Colonic mucosa (tissue), 4 donors: ENCODE data around the gene UBE2Q1. TPM values are rescaled to one million over a fixed set of nuclear protein-coding genes. Genes with fewer than 3 reads are reported as not detected.

ENCODE experiments used
- DNase-seq: peaks from one replicate; pipeline ENCODE4 v3.0.0-alpha.2; 2020
- H3K27ac ChIP-seq: fragments of 200-600 bp; one replicate; pipeline ENCODE4 v1.8.0; 2021
- H3K27me3 ChIP-seq: fragments of 200-600 bp; one replicate; pipeline ENCODE4 v1.8.0; 2021
- H3K36me3 ChIP-seq: fragments of 200-600 bp; one replicate; pipeline ENCODE4 v1.8.0; 2021
- H3K4me1 ChIP-seq: fragments of 200-600 bp; one replicate; pipeline ENCODE4 v1.8.0; 2021; ENCODE audit warnings: mild to moderate bottlenecking
- H3K4me3 ChIP-seq: fragments of 200-600 bp; one replicate; pipeline ENCODE4 v1.8.0; 2021
- H3K9ac ChIP-seq, 2 donors: one replicate each; pipeline ENCODE4 v1.7.0; 2013; ENCODE audit warnings: control low read depth in 2 of 2, low read depth in 2 of 2, low read length in 2 of 2
- H3K9me3 ChIP-seq: fragments of 200-600 bp; one replicate; pipeline ENCODE4 v1.8.0; 2021
- intact Hi-C: fragments of 100-400 bp; cut with DNase I; formaldehyde crosslinking; loops from one replicate; pipeline ENCODE4 v1.14.1; 2022
- total RNA-seq, 2 donors: library from RNA; stranded (reverse); fragmentation: NEBNext Ultra II Directional in 1 of 2; extraction: Animal tissue kit (Norgen Biotek cat#: 25700) in 1 of 2; gene quantifications; one replicate each; pipeline ENCODE4 v1.2.1, GENCODE V29; 2021
- TF ChIP-seq, protein P1 (sequence below): fragments of 200-600 bp; IDR thresholded peaks from one replicate; pipeline ENCODE4 v1.8.0; 2022; ENCODE audit warnings: antibody characterized with exemption, mild to moderate bottlenecking
- donor health status: healthy.
- donor health status: DM: no; HTN: no; CAD: no.
- donor health status: DM: no; HTN: no; CAD: no.

Gene UBE2Q1
- total RNA-seq, 2 donors from 2014 or later, result 74.1 to 86.1 TPM

GRCh38 chr1:154567386-154568156 lies 9.1 kb upstream of the UBE2Q1 start, which contains the start of gene CHRNB2:
CHRNB2 (plus strand) TSS chr1:154567778; CDS start chr1:154568045, 267 bp downstream.
- no peaks in the 10 kb centered on the region for H3K9me3 ChIP-seq
- no peak within 1 kb of the TSS for H3K27ac ChIP-seq
- TF ChIP-seq, protein P1, sequence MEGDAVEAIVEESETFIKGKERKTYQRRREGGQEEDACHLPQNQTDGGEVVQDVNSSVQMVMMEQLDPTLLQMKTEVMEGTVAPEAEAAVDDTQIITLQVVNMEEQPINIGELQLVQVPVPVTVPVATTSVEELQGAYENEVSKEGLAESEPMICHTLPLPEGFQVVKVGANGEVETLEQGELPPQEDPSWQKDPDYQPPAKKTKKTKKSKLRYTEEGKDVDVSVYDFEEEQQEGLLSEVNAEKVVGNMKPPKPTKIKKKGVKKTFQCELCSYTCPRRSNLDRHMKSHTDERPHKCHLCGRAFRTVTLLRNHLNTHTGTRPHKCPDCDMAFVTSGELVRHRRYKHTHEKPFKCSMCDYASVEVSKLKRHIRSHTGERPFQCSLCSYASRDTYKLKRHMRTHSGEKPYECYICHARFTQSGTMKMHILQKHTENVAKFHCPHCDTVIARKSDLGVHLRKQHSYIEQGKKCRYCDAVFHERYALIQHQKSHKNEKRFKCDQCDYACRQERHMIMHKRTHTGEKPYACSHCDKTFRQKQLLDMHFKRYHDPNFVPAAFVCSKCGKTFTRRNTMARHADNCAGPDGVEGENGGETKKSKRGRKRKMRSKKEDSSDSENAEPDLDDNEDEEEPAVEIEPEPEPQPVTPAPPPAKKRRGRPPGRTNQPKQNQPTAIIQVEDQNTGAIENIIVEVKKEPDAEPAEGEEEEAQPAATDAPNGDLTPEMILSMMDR, result no peak
- no peak within 1 kb of the TSS for H3K4me3 ChIP-seq
- peaks cover 9% of the 10 kb centered on the region for H3K27me3 ChIP-seq
- peak; percentile 50 for DNase-seq
- intact Hi-C loops, result loop anchor here (10.0 kb wide), 1 partner anchor 197 kb away; no protein-coding TSS in a partner anchor
- H3K4me1 ChIP-seq, result peaks cover 3% of the 10 kb centered on the region
- no peaks in the 10 kb centered on the region for H3K36me3 ChIP-seq
- H3K9ac ChIP-seq, result no peak within 1 kb of the TSS

DNA sequence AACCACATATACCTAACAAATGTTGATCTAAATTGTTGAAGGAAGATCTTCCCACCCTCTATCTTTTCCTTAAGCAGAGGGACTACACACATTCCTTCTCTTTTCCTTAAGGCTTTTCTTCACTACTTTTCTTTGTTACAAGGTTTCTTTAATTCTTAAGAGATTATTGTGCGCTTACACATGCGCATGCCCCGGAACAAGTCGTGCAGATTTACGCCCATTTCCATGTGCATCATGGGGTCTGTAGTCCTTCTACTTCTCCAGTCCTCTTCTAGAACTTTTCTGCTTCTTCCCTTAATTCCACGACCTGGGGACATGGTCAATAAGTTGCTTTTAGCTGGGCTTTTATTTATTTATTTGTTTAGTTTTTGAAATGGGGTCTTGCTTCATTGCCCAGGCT lies 7.4 kb upstream of the UBE2Q1 start:
- intact Hi-C loops, result loop anchor here (10.0 kb wide), 1 partner anchor 199 kb away; no protein-coding TSS in a partner anchor
- H3K9ac ChIP-seq, result no peak overlapping the region

DNA sequence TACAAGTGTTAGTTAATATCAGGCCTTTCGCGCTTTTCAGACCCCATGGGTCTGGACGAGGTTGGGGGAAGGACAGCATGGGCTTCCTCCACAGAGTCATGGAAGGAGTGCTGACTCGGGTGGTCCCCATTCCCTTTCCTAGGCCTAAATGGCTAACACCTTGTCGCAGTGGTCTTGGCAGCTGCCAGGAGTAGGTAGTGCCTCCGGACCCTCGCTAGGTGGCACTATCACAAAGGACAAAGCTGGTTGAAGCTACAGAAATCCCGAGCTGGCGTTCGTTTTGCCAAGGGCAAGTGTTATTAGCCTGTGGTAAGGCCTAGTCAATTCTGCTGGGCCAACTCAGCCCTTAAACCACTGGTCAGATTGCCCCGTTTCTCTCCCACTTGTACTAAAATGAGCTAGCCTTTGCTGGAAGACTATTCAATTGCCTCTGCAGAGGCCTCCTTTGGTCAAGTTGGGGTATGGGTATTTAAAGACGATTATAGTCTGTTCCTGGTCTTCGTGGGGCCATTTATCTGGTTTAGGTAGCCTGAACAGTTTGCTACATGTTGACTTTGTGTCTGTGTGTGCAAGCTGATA lies 1.1 kb upstream of the UBE2Q1 start:
- DNase-seq, result peak; percentile 90
- H3K4me1 ChIP-seq, result peaks cover 7% of the 10 kb centered on the region
- intact Hi-C loops, result loop anchor here (5.0 to 10.0 kb wide), 2 partner anchors 205 to 318 kb away; no protein-coding TSS in a partner anchor

More for the DNA sequence above, 7.4 kb upstream of the UBE2Q1 start:
- Histone ChIP-seq H3K27ac (no peak overlapping the region), H3K27me3 (peaks cover 9% of the 10 kb centered on the region), H3K36me3 (no peaks in the 10 kb centered on the region), H3K4me1 (peaks cover 3% of the 10 kb centered on the region), H3K4me3 (no peak overlapping the region), H3K9me3 (no peaks in the 10 kb centered on the region)
- TF ChIP-seq, protein P1, result no peak
- DNase-seq, result no peak

GRCh38 chr1:154558720-154559465 lies 431 bp upstream of the UBE2Q1 start:
- TF ChIP-seq, protein P1, result no peak
- H3K9ac ChIP-seq, result peak overlapping the region; percentile 77 to 93
- peak overlapping the region; percentile 88 for H3K27ac ChIP-seq
- H3K36me3 ChIP-seq, result peaks cover 20% of the 10 kb centered on the region
- peak overlapping the region; percentile 44 for H3K4me3 ChIP-seq
- no peaks in the 10 kb centered on the region for H3K27me3 ChIP-seq
- H3K9me3 ChIP-seq, result no peaks in the 10 kb centered on the region
- DNase-seq, result peak; percentile 99
- intact Hi-C loops, result loop anchor here (5.0 kb wide), 1 partner anchor 318 kb away; no protein-coding TSS in a partner anchor
- peaks cover 7% of the 10 kb centered on the region for H3K4me1 ChIP-seq

More for the DNA sequence above, 1.1 kb upstream of the UBE2Q1 start:
- TF ChIP-seq, protein P1, result peak; percentile 93
- no peaks in the 10 kb centered on the region for H3K9me3 ChIP-seq
- H3K27me3 ChIP-seq, result no peaks in the 10 kb centered on the region
- H3K4me3 ChIP-seq, result peak overlapping the region; percentile 44
- H3K27ac ChIP-seq, result peak overlapping the region; percentile 88
- peak overlapping the region; percentile 77 to 93 for H3K9ac ChIP-seq
- H3K36me3 ChIP-seq, result peaks cover 13% of the 10 kb centered on the region
